IPS DF 19.7 (cell line): ENCODE data around the gene PFDN6.
"Not testable (repeated sequence)": the region's sequence is repeated elsewhere in the genome, so short reads cannot be mapped to it uniquely, and the experiment has no call there.

Source experiments
- DNase-seq: peaks from one replicate; pipeline ENCODE4 v3.0.0-alpha.2; 2013; ENCODE audit warnings: low read depth, low spot score

Gene PFDN6

DNA sequence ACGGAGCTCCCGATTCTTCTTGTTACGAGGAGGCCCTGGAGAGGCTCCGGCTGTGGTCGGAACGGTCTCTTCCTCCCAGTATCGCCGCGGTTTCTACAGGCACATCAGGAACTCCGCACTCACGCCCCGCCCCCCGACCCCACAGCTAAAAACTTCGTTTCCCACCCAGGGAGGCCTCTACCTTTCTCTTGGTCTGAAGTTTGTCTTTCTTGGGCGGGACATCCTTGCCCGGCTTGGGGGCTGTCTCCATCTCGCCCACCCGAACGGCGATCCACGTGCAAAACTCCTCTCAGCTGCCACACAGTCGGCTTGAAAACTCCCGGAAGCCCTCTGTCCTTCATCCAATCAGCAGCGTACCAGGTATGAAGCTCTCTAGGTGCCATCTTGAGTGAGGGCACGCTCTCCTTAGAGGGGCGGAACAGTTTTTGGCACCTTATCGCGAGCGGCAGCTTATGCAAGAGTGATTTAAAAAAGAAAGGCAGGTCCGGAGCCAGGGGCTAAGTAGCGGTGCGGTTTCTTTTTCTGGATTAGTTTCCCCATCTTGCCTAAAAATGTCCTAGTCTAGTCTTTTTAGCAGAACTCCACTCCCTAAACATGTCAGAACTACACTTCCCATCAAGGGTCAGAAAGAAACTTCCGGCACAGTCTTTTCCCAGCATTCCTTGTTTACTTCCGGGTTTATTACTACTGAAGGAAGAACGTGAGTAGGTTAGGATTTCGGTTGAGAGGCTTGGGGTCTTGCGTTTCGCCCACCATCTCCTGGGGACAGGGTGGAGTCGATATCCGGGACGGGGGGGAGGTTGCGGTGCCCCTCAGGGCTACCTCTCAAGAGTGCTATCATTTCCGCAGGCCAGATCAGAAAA lies at the start of gene PFDN6, which contains the start of gene WDR46:
Gene PFDN6, plus strand, starts transcription at position 681 of the 863 bp plus-strand sequence. CDS start 256 bp downstream, outside the sequence.
Gene WDR46, minus strand, starts transcription at position 319 of the 863 bp plus-strand sequence. Its CDS starts 69 bp downstream, at position 250.
- DNase-seq: peak; percentile 76

GRCh38 chr6:33241968-33242367 lies 47.4 kb upstream of the PFDN6 start:
- no peak for DNase-seq

DNA sequence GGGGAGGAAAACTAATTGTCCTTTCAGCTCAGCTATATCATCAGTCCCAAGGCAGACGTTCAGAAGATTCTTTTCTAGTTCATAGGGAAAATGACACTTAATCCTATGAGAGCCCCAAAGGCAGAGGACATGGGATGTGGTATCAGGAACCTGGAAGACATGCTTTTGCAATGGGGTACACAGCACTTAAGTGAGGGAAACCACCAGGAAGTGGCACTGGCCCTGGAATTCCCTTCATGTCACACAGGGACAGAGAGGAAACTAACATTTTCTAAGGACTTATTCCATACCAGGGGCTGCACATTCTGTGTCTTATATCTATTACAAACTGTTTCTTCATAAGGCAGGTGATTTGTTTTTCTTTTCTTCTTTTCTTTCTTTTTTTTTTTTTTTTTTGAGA lies 45.9 kb upstream of the PFDN6 start:
- no peak for DNase-seq

- peak; percentile 60 for DNase-seq
Measured at GRCh38 chr6:33247977-33248642, 41.3 kb upstream of the PFDN6 start.

DNA sequence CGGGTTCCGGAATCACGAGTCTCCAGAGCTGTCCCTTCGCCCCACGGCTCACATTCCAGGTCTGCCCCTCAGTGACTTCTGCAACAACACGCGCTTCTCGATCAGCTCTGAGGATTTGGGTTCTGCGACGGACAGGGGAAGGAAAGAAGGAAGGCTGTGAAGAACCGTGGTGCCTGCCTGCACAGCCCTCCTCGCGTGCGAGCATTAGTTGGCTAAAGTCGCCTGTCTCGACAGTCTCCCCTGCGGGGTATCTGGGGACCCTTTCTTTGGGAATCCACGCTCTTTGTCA lies 40.8 kb upstream of the PFDN6 start:
- no peak for DNase-seq

DNA sequence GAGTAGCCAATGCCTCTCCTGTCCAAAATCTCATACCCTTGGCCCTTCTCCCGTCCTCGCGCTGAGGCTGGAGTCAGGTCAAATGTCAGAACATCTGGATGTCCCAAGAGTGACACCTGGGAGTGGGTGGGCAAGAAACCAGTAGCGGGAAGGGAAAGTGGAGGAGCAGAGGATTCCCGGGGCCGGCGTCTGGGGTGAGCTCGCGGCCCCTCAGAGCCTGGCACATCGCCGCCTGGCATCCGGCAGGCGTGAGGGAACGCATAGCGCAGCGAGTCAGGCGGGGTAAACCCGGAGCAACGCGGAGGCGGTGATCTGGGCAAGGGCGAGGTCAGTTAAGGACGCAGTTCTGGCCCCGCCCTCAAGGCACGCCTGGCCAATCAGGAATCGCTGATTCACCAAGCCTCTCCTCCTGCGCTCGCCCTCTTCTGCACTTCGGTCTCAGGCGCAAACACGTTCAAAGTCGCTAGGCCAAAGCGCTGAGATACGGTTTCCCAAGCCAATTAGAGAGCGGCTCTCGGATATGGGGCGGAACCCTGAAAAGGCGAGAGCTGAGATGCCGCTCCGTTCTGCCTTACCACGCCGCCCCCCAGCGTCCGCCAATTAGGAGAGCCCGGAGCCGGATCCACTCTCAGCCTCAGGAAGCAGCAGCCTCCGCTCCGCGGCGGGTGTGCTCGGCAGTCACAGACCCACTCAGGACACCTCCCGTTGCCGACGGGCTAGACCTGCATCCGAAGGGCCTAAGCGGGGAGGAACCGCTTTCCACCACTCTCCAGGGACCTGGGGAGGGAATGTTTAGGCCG lies 40.3 kb upstream of the PFDN6 start:
- peak; percentile 97 for DNase-seq

- DNase-seq: no peak
Measured at GRCh38 chr6:33249732-33250630, 39.4 kb upstream of the PFDN6 start.

- no peak for DNase-seq
Measured at GRCh38 chr6:33250731-33251130, 38.7 kb upstream of the PFDN6 start.

DNA sequence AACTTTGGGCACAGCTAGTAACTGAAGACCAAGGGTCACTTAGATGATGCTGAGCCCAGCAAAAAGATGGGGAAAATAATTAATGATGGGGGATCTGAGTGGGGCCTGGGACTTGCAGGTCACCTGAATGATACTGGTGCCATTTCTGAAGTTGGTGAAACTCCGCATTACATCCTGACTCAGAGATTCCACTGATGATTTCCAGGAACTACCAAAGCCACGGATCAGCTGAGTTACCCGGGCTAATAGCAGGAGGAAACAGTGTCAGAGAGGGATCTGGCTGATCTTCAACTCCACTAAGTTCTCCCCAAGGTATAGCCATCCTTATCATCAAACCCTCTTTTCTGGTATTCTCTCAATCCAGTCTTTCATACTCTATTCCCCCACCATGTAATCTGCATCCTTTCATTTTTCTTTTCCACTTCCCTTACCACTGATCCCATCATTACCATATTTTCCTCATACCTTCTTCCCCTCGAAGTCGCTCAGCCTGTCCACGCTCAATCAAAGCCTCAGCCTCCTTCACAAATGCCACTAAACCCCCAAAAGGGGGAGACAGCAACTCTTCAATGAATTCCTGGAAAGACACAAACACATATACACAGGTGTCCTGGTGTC lies 37.9 kb upstream of the PFDN6 start:
- DNase-seq: no peak

DNA sequence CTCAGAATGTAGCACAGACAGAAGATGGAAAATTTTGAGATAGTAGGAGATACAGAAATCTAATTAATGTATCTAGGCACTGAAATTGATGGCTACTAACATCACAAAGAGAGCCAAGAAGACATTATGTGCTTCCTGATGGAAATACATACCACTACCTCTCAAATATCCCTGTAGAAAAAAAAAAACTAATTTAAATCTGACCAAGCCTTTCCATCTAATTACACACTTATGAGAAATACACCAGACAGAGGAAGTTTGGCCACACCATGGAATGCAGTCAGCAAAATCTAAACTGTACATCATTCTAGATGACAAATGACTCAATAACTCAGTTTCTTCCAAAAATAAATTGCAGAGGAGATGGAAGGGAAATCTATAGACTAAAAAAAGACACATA lies 36.6 kb upstream of the PFDN6 start:
- no peak for DNase-seq

- no peak for DNase-seq
Measured at GRCh38 chr6:33254591-33254990, 34.8 kb upstream of the PFDN6 start.

DNA sequence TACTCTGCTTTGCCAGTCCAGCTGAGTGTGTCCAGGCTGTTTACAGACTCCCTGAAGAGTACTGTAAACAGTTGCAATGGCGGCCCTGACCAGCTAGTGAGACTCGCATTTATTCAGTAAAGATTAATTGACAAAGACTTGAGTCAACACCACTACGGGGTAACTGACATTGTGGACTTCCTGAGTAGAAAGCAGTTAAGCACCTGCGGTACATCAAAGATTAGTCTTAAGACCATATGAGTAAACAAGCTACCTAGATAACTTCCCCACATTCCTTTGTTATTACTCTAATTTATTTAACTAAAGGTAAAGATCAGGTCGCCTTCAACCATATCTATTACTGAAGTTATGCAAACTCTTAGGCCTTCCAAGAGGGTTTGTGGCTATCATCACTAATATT lies 30.4 kb upstream of the PFDN6 start:
- DNase-seq: no peak

GRCh38 chr6:33262490-33262889 lies 26.9 kb upstream of the PFDN6 start:
- not testable (repeated sequence) for DNase-seq

- no peak for DNase-seq
Measured at GRCh38 chr6:33264015-33264414, 25.4 kb upstream of the PFDN6 start.

GRCh38 chr6:33271117-33271467 lies 18.3 kb upstream of the PFDN6 start:
- DNase-seq: no peak

DNA sequence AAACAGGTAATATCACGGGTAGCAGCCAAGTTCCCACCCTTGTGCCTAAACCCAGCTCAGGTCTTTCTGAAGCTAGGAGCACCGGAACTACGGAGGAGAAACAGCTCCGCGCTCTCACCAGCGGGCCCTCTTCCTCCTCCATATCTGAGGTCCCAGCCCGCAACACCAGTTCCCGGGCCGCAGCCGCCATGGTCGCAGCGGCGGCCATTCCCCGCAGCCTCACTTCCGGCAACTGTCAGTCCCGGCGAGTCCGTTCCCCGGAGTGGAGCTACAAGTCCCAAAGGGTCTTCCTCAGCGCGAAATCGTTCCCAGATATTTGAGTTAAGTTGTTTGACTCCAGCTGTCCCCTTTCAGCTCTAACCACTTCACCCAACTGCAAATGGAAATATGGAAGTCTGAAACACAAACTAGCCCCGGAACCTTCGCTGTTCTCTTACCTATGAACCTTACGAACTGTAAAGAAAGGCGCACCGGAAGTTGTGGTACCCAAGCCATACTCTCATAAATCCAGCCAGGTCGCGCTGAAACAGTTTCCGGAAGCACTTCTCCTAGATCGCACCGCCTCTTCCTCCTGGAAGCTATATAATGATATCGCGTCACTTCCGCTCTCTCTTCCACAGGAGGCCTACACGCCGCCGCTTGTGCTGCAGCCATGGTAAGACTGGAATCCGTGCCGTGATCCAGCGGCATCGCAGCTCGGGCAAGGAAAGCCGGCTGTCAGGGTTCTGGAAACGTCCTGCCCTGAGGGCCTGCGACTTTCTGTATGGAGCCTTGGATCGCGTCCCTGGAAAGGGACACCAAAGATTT lies 17.7 kb upstream of the PFDN6 start, which contains the start of the genes RPS18 and VPS52:
Gene RPS18, plus strand, starts transcription at position 608 of the 807 bp plus-strand sequence. Its CDS starts 45 bp downstream, at position 653.
Gene VPS52, minus strand, starts transcription at position 409 of the 807 bp plus-strand sequence. Its CDS starts 201 bp downstream, at position 208.
- peak; percentile 99 for DNase-seq

- DNase-seq: no peak
Measured at GRCh38 chr6:33272275-33273128, 16.9 kb upstream of the PFDN6 start.

GRCh38 chr6:33273129-33273923 lies 16.1 kb upstream of the PFDN6 start:
- no peak for DNase-seq
